Suprapubic skin (tissue), 4 donors: ENCODE results near the gene RNF182. TPM values are rescaled to one million over a fixed set of nuclear protein-coding genes. Genes with fewer than 3 reads are reported as not detected.

Experiments used
- DNase-seq, 2 donors: peaks; one replicate each; pipeline ENCODE4 v3.0.0-alpha.2; 2019; ENCODE audit warnings: low spot score in 2 of 2
- H3K27ac ChIP-seq: fragments of 200-600 bp; sonication (generic); one replicate; pipeline ENCODE4 v1.5.1; 2019
- H3K27me3 ChIP-seq: fragments of 200-600 bp; sonication (generic); one replicate; pipeline ENCODE4 v1.5.1; 2019
- H3K36me3 ChIP-seq: fragments of 200-600 bp; sonication (generic); one replicate; pipeline ENCODE4 v1.5.1; 2019
- H3K4me1 ChIP-seq: fragments of 200-600 bp; sonication (generic); one replicate; pipeline ENCODE4 v1.5.1; 2019
- H3K4me3 ChIP-seq: fragments of 200-600 bp; sonication (generic); one replicate; pipeline ENCODE4 v1.5.1; 2019; ENCODE audit warnings: mild to moderate bottlenecking
- H3K9me3 ChIP-seq: fragments of 200-600 bp; sonication (generic); one replicate; pipeline ENCODE4 v1.5.1; 2019
- CTCF ChIP-seq, 2 donors: fragments of 200-600 bp in 1 of 2; fragments of 450-650 bp in 1 of 2; sonication (generic) in 1 of 2; IDR thresholded peaks; one replicate each; pipeline ENCODE4 v1.5.1; 2016 to 2019; ENCODE audit warnings: antibody characterized with exemption in 2 of 2, mild to moderate bottlenecking in 1 of 2, moderate library complexity in 1 of 2
- EP300 ChIP-seq: sonication (generic); formaldehyde crosslinking; IDR thresholded peaks from one replicate; pipeline ENCODE4 v1.6.1; 2017; ENCODE audit warnings: antibody characterized with exemption
- POLR2A ChIP-seq, 2 donors: fragments of 450-650 bp; IDR thresholded peaks; one replicate each; pipeline ENCODE4 v1.6.1; 2017; ENCODE audit warnings: antibody characterized with exemption in 2 of 2, mild to moderate bottlenecking in 2 of 2, moderate library complexity in 2 of 2
- POLR2AphosphoS5 ChIP-seq, 3 donors: sonication (generic); formaldehyde crosslinking; IDR thresholded peaks; one replicate each; pipeline ENCODE4 v1.6.1; 2017; ENCODE audit warnings: antibody characterized with exemption in 3 of 3
- WGBS: methylation state at CpG from one replicate; pipeline ENCODE4 v1.1.5; 2018; 5-methylcytosine and 5-hydroxymethylcytosine counted together
- total RNA-seq, 4 donors: library from RNA; depleted of rRNA; stranded (reverse); fragments of >200 nt; gene quantifications; one replicate each; pipeline ENCODE4 v1.1.0, GENCODE V29; 2016

The RNF182 gene
- total RNA-seq, 4 donors from 2014 or later = 0.11 to 1.0 (median 0.83) TPM

- no peak overlapping the region for H3K27ac ChIP-seq
- TF ChIP-seq EP300 = no peak
- TF ChIP-seq POLR2AphosphoS5 (IDR thresholded peaks at IDR 0.05) = no peak
- no peak for TF ChIP-seq CTCF (IDR thresholded peaks at IDR 0.05)
- TF ChIP-seq POLR2A (IDR thresholded peaks at IDR 0.05) = no peak
- H3K36me3 ChIP-seq = no peaks in the 10 kb centered on the region
- WGBS = 60% methylated on average over 9 of the region's 9 CpGs
- no peak for DNase-seq
- H3K27me3 ChIP-seq = no peaks in the 10 kb centered on the region
- no peaks in the 10 kb centered on the region for H3K9me3 ChIP-seq
- no peak overlapping the region for H3K4me3 ChIP-seq
- no peaks in the 10 kb centered on the region for H3K4me1 ChIP-seq
These were observed 102.2 kb downstream of the RNF182 start for GRCh38 chr6:14026831-14027539.

GRCh38 chr6:14028631-14029030 lies 103.9 kb downstream of the RNF182 start:
- H3K4me3 ChIP-seq = no peak overlapping the region
- no peaks in the 10 kb centered on the region for H3K4me1 ChIP-seq
- no peaks in the 10 kb centered on the region for H3K36me3 ChIP-seq
- H3K9me3 ChIP-seq = no peaks in the 10 kb centered on the region
- TF ChIP-seq POLR2A (IDR thresholded peaks at IDR 0.05) = no peak
- no peak for TF ChIP-seq EP300
- no peak for TF ChIP-seq POLR2AphosphoS5 (IDR thresholded peaks at IDR 0.05)
- no peak for TF ChIP-seq CTCF (IDR thresholded peaks at IDR 0.05)
- no peak overlapping the region for H3K27ac ChIP-seq
- DNase-seq = no peak
- 88% methylated on average over 8 of the region's 8 CpGs for WGBS
- H3K27me3 ChIP-seq = peaks cover 14% of the 10 kb centered on the region

- no peaks in the 10 kb centered on the region for H3K36me3 ChIP-seq
- H3K4me3 ChIP-seq = no peak overlapping the region
- H3K27ac ChIP-seq = no peak overlapping the region
- no peak for TF ChIP-seq EP300
- no peak for TF ChIP-seq CTCF (IDR thresholded peaks at IDR 0.05)
- TF ChIP-seq POLR2AphosphoS5 (IDR thresholded peaks at IDR 0.05) = no peak
- no peak for TF ChIP-seq POLR2A (IDR thresholded peaks at IDR 0.05)
- peaks cover 17% of the 10 kb centered on the region for H3K27me3 ChIP-seq
- 95% methylated on average over 6 of the region's 6 CpGs for WGBS
- H3K9me3 ChIP-seq = no peaks in the 10 kb centered on the region
- no peak for DNase-seq
- peaks cover under 1% of the 10 kb centered on the region for H3K4me1 ChIP-seq
These were observed 104.9 kb downstream of the RNF182 start for GRCh38 chr6:14029605-14030004.

Other genes starting within 250 kb of the RNF182 start
- 10 to 100 TPM; 35.8 to 64.7 (median 50.4) TPM for gene RANBP9, start 213.1 kb upstream of the RNF182 start, total RNA-seq
- 10 to 100 TPM; 20.8 to 30.7 (median 27.8) TPM for gene MCUR1, start 110.4 kb upstream of the RNF182 start, total RNA-seq
- gene CD83, start 192.8 kb downstream of the RNF182 start, total RNA-seq = 1 to 10 TPM; 5.4 to 9.0 (median 6.3) TPM